D721Med (cell line): Measurements from ENCODE around the gene MLKL.

ENCODE experiments used
- DNase-seq: peaks from one replicate; pipeline ENCODE4 v3.0.0; 2011; ENCODE audit warnings: low spot score; ENCODE audit not compliant: insufficient read length
- FAIRE-seq: peaks from 2 replicates; lab custom pipeline; 2011; peaks lifted over from hg19 to GRCh38; lab: Jason Lieb, UNC
- CTCF ChIP-seq: IDR thresholded peaks from 2 replicates; pipeline ENCODE4 v1.5.1; 2012; ENCODE audit warnings: mild to moderate bottlenecking, control low read depth; ENCODE audit not compliant: insufficient read depth; ENCODE audit errors: missing control alignments

MLKL gene

GRCh38 chr16:74744566-74744965, 43.9 kb upstream of the MLKL start:
- TF ChIP-seq CTCF: no peak
- no peak for FAIRE-seq
- no peak for DNase-seq

GRCh38 chr16:74743668-74744299, 43.1 kb upstream of the MLKL start:
- FAIRE-seq: no peak
- no peak for DNase-seq
- no peak for TF ChIP-seq CTCF

GRCh38 chr16:74743045-74743667, 42.5 kb upstream of the MLKL start:
- DNase-seq: no peak
- no peak for FAIRE-seq
- TF ChIP-seq CTCF: no peak

GRCh38 chr16:74742051-74742481, 41.4 kb upstream of the MLKL start:
- DNase-seq (no peak), FAIRE-seq (no peak)
- TF ChIP-seq CTCF: no peak

GRCh38 chr16:74740795-74741304, 40.2 kb upstream of the MLKL start:
- no peak for DNase-seq
- no peak for TF ChIP-seq CTCF
- FAIRE-seq: no peak

GRCh38 chr16:74739275-74739674, 38.6 kb upstream of the MLKL start:
- TF ChIP-seq CTCF: no peak
- no peak for DNase-seq
- no peak for FAIRE-seq

GRCh38 chr16:74738816-74739215, 38.2 kb upstream of the MLKL start:
- TF ChIP-seq CTCF: no peak
- no peak for FAIRE-seq
- no peak for DNase-seq
